ENCODE measurements around the gene PSMD9. TPM values are rescaled to one million over a fixed set of nuclear protein-coding genes. Genes with fewer than 3 reads are reported as not detected.

PSMD9 gene
- total and polyA plus RNA-seq, 12 donors: 31.4 to 145 (median 55.7) TPM

- no peak overlapping the region for H3K27ac ChIP-seq
- TF ChIP-seq POLR2A (IDR thresholded peaks at IDR 0.05) (no peak), CTCF (IDR thresholded peaks at IDR 0.05) (no peak)
- 91 to 96% (median 94%) methylated on average over 2 of the region's 2 CpGs for WGBS, 4 donors
- H3K4me3 ChIP-seq: no peak overlapping the region
- H3K4me1 ChIP-seq (replicated peaks in 1 of 2): no peaks in the 10 kb centered on the region
- no peaks in the 10 kb centered on the region for H3K36me3 ChIP-seq (replicated peaks in 1 of 2)
- no peaks in the 10 kb centered on the region for H3K27me3 ChIP-seq
- H3K9me3 ChIP-seq (replicated peaks in 1 of 3): no peaks in the 10 kb centered on the region
- no peak for DNase-seq
- intact Hi-C loops (cut with DNase I): no loop called here
These were observed 59.4 kb downstream of the PSMD9 start for GRCh38 chr12:121947981-121948380.

GRCh38 chr12:121949648-121950397 lies 61.2 kb downstream of the PSMD9 start:
- WGBS, 4 donors: 44 to 78% (median 70%) methylated on average over 4 of the region's 4 CpGs
- Histone ChIP-seq H3K27ac (no peak overlapping the region), H3K4me1 (replicated peaks in 1 of 2) (no peaks in the 10 kb centered on the region), H3K4me3 (no peak overlapping the region), H3K9me3 (replicated peaks in 1 of 3) (no peaks in the 10 kb centered on the region), H3K27me3 (no peaks in the 10 kb centered on the region), H3K36me3 (replicated peaks in 1 of 2) (no peaks in the 10 kb centered on the region)
- intact Hi-C loops (cut with DNase I): no loop called here
- DNase-seq: no peak
- TF ChIP-seq CTCF (IDR thresholded peaks at IDR 0.05) (no peak), POLR2A (IDR thresholded peaks at IDR 0.05) (no peak)

DNA sequence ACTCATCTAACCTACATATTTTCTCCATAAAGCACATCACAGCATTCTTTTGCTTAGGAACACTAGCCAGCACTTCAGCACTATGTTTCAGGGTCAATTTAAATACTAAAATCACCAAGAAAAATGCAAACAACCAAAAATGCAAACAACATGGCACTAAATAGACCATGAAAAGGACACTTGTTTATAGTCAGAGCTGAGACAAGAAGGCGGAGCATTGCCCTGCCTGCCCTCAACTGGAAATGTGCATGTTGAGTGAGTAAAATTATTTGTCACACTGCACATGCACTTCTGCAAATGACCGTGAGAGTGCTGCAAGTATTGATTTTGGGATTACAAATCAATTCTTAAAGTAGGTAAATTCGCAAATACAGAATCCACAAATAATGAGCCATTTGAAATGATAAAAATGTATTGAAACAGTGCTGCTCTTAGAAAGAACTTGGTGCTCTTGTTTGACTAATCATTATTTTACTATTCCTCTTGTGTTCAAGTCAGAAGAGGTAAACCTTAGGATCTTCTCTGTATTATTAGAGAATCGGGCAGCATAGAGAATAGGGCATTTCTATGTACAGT lies 64.6 kb downstream of the PSMD9 start:
- Histone ChIP-seq H3K27me3 (no peaks in the 10 kb centered on the region), H3K27ac (no peak overlapping the region), H3K36me3 (replicated peaks in 1 of 2) (no peaks in the 10 kb centered on the region), H3K9me3 (replicated peaks in 1 of 3) (no peaks in the 10 kb centered on the region), H3K4me1 (replicated peaks in 1 of 2) (no peaks in the 10 kb centered on the region), H3K4me3 (no peak overlapping the region)
- intact Hi-C loops (cut with DNase I): no loop called here
- TF ChIP-seq POLR2A (IDR thresholded peaks at IDR 0.05): no peak
- TF ChIP-seq CTCF (IDR thresholded peaks at IDR 0.05): no peak
- 86 to 92% (median 91%) methylated on average over 4 of the region's 4 CpGs for WGBS, 4 donors
- no peak for DNase-seq

GRCh38 chr12:121953695-121954094 lies 65.1 kb downstream of the PSMD9 start:
- Histone ChIP-seq H3K4me3 (no peak overlapping the region), H3K9me3 (replicated peaks in 1 of 3) (no peaks in the 10 kb centered on the region), H3K27ac (no peak overlapping the region), H3K36me3 (replicated peaks in 1 of 2) (no peaks in the 10 kb centered on the region), H3K27me3 (no peaks in the 10 kb centered on the region), H3K4me1 (replicated peaks in 1 of 2) (no peaks in the 10 kb centered on the region)
- intact Hi-C loops (cut with DNase I): no loop called here
- 72 to 82% (median 77%) methylated on average over 3 of the region's 3 CpGs for WGBS, 4 donors
- no peak for DNase-seq
- TF ChIP-seq POLR2A (IDR thresholded peaks at IDR 0.05): no peak
- TF ChIP-seq CTCF (IDR thresholded peaks at IDR 0.05): no peak

Data from adrenal gland (tissue), 12 donors.